ENCODE results near the gene HS6ST1.

GRCh38 chr2:128360711-128361110 is 42.0 kb upstream of the HS6ST1 start:
- TF ChIP-seq CTCF (IDR thresholded peaks at IDR 0.05; ENCODE audit: low read length) (no peak), EZH2 (IDR thresholded peaks at IDR 0.05; ENCODE audit: borderline replicate concordance, low read length) (no peak)

Data from OCI-LY1 (cell line).